H1 (cell line): Measurements from ENCODE around the gene NFKBIL1. TPM values are rescaled to one million over a fixed set of nuclear protein-coding genes. Genes with fewer than 3 reads are reported as not detected.
A peak's percentile ranks its signal among the peaks of the same experiment; 100 is the strongest.

Source experiments
- CTCF ChIA-PET: fragments of 300-600 bp; sonication (Branson Sonifier 250); formaldehyde crosslinking; loops from one replicate; lab custom pipeline; 2021; ENCODE audit not compliant: partially characterized antibody; lab: Charles Lee
- POLR2A ChIA-PET: fragments of 300-600 bp; sonication (Branson Sonifier 250); formaldehyde crosslinking; loops from one replicate; lab custom pipeline; 2021; ENCODE audit warnings: inconsistent platforms; ENCODE audit not compliant: partially characterized antibody; lab: Charles Lee
- DNase-seq, 2 experiments: peaks; one replicate each; pipeline versions ENCODE4 v3.0.0 to v3.0.0-alpha.2; 2010 to 2022; ENCODE audit warnings: low spot score in 2 of 2, low read depth in 1 of 2, mixed read lengths in 1 of 2
- FAIRE-seq: peaks from 2 replicates; lab custom pipeline; 2011; peaks lifted over from hg19 to GRCh38; lab: Jason Lieb, UNC
- H2AFZ ChIP-seq: 2 replicates; pipeline ENCODE4 v1.8.1; 2012; ENCODE audit warnings: low read length, inconsistent platforms
- H2AK5ac ChIP-seq: 2 replicates; pipeline ENCODE4 v1.6.1; 2013; ENCODE audit warnings: low read depth, low read length
- H2BK120ac ChIP-seq: replicated peaks from 2 replicates; pipeline ENCODE3; 2013; ENCODE audit warnings: low read depth, low read length, inconsistent platforms
- H2BK12ac ChIP-seq: 2 replicates; pipeline ENCODE4 v1.6.1; 2013; ENCODE audit warnings: low read depth, low read length
- H2BK15ac ChIP-seq: 2 replicates; pipeline ENCODE4 v1.6.1; 2013; ENCODE audit warnings: low read length
- H2BK20ac ChIP-seq: 2 replicates; pipeline ENCODE4 v1.6.1; 2013; ENCODE audit warnings: low read length
- H2BK5ac ChIP-seq: 2 replicates; pipeline ENCODE4 v1.6.1; 2013; ENCODE audit warnings: low read depth, low read length
- H3K14ac ChIP-seq: 2 replicates; pipeline ENCODE4 v1.6.1; 2013; ENCODE audit warnings: inconsistent platforms; ENCODE audit not compliant: insufficient read length
- H3K18ac ChIP-seq: 2 replicates; pipeline ENCODE4 v1.6.1; 2013; ENCODE audit warnings: low read length; ENCODE audit errors: extremely low read depth
- H3K23ac ChIP-seq: 2 replicates; pipeline ENCODE4 v1.6.1; 2013; ENCODE audit warnings: inconsistent platforms; ENCODE audit not compliant: insufficient read length
- H3K23me2 ChIP-seq: 2 replicates; pipeline ENCODE4 v1.6.1; 2013; ENCODE audit warnings: low read depth, low read length
- H3K27ac ChIP-seq: 2 replicates; pipeline ENCODE4 v1.6.1; 2011; ENCODE audit warnings: low read depth, low read length, inconsistent platforms
- H3K27me3 ChIP-seq, 4 experiments: replicated peaks in 1 of 4; 1 replicate in 1 of 4; 2 replicates in 3 of 4; pipeline versions ENCODE4 v1.6.1 to v1.8.1; 2011 to 2013; ENCODE audit warnings: low read length in 3 of 4, mild to moderate bottlenecking in 3 of 4, inconsistent platforms in 2 of 4, mixed read lengths in 2 of 4, moderate library complexity in 1 of 4; ENCODE audit not compliant: control insufficient read depth in 3 of 4, insufficient read depth in 3 of 4; ENCODE audit errors: extremely low read depth in 1 of 4
- H3K36me3 ChIP-seq, 4 experiments: 2 replicates each; pipeline versions ENCODE4 v1.6.1 to v1.8.1; 2011 to 2013; ENCODE audit warnings: mild to moderate bottlenecking in 4 of 4, low read length in 3 of 4, moderate library complexity in 2 of 4, control low read depth in 1 of 4, inconsistent platforms in 1 of 4; ENCODE audit not compliant: insufficient read depth in 4 of 4, control insufficient read depth in 2 of 4
- H3K4ac ChIP-seq: replicated peaks from 2 replicates; pipeline ENCODE3; 2013; ENCODE audit warnings: low read length, low read depth, mixed read lengths, inconsistent platforms; ENCODE audit not compliant: insufficient read length
- H3K4me1 ChIP-seq, 4 experiments: replicated peaks in 1 of 4; 1 replicate in 1 of 4; 2 replicates in 3 of 4; pipeline versions ENCODE4 v1.6.1 to v1.8.1; 2011 to 2013; ENCODE audit warnings: low read length in 3 of 4, inconsistent platforms in 2 of 4, mixed read lengths in 1 of 4; ENCODE audit not compliant: insufficient read depth in 4 of 4, control insufficient read depth in 3 of 4
- H3K4me2 ChIP-seq, 2 experiments: 2 replicates each; pipeline versions ENCODE4 v1.6.1 to v1.8.1; 2011 to 2013; ENCODE audit warnings: low read depth in 2 of 2, low read length in 2 of 2, control low read depth in 1 of 2, inconsistent platforms in 1 of 2, mild to moderate bottlenecking in 1 of 2; ENCODE audit not compliant: insufficient read depth in 1 of 2
- H3K4me3 ChIP-seq, 4 experiments: fragments of 200-600, 300-600 bp in 1 of 4; sonication (generic), shearing (Covaris generic), sonication (Bioruptor Twin) in 1 of 4; 2 replicates each; pipeline versions ENCODE4 v1.5.1 to v1.8.1; 2011 to 2016; ENCODE audit warnings: low read length in 4 of 4, low read depth in 3 of 4, control low read depth in 2 of 4, inconsistent platforms in 2 of 4, mild to moderate bottlenecking in 2 of 4, mixed read lengths in 1 of 4, moderate library complexity in 1 of 4; ENCODE audit not compliant: insufficient read depth in 2 of 4; ENCODE audit errors: extremely low read depth in 1 of 4
- H3K56ac ChIP-seq: replicated peaks from 2 replicates; pipeline ENCODE3; 2013; ENCODE audit warnings: low read depth, mild to moderate bottlenecking, mixed read lengths, low read length, inconsistent platforms; ENCODE audit not compliant: insufficient read length
- H3K79me1 ChIP-seq: 2 replicates; pipeline ENCODE4 v1.6.1; 2013; ENCODE audit warnings: low read depth, low read length, control low read depth
- H3K79me2 ChIP-seq, 2 experiments: 2 replicates each; pipeline versions ENCODE4 v1.6.1 to v1.8.1; 2012 to 2013; ENCODE audit warnings: low read length in 2 of 2, mild to moderate bottlenecking in 2 of 2, inconsistent platforms in 1 of 2; ENCODE audit not compliant: insufficient read depth in 2 of 2, control insufficient read depth in 1 of 2
- H3K9ac ChIP-seq, 4 experiments: replicated peaks in 1 of 4; 1 replicate in 1 of 4; 2 replicates in 3 of 4; pipeline versions ENCODE4 v1.6.1 to v1.8.1; 2011 to 2013; ENCODE audit warnings: low read depth in 3 of 4, low read length in 3 of 4, control low read depth in 2 of 4, mild to moderate bottlenecking in 2 of 4, moderate library complexity in 2 of 4, inconsistent platforms in 1 of 4; ENCODE audit errors: extremely low read depth in 1 of 4
- H3K9me3 ChIP-seq, 2 experiments: 2 replicates each; pipeline versions ENCODE4 v1.6.1 to v1.8.1; 2012 to 2013; ENCODE audit warnings: mild to moderate bottlenecking in 2 of 2, moderate library complexity in 2 of 2, control low read depth in 1 of 2, inconsistent platforms in 1 of 2, low read depth in 1 of 2, low read length in 1 of 2, mixed read lengths in 1 of 2; ENCODE audit not compliant: insufficient read depth in 2 of 2
- H4K20me1 ChIP-seq, 2 experiments: replicated peaks in 1 of 2; 2 replicates each; pipeline versions ENCODE3 to v1.8.1; 2011 to 2013; ENCODE audit warnings: inconsistent platforms in 2 of 2, low read length in 2 of 2, mild to moderate bottlenecking in 1 of 2; ENCODE audit not compliant: insufficient read depth in 2 of 2, control insufficient read depth in 1 of 2
- H4K5ac ChIP-seq: 2 replicates; pipeline ENCODE4 v1.6.1; 2013; ENCODE audit warnings: low read length, low read depth, mixed read lengths, inconsistent platforms; ENCODE audit not compliant: insufficient read length
- H4K8ac ChIP-seq: 2 replicates; pipeline ENCODE4 v1.8.0; 2013; ENCODE audit warnings: mild to moderate bottlenecking, moderate library complexity, low read length, inconsistent platforms; ENCODE audit not compliant: insufficient read depth; ENCODE audit errors: extremely low read depth
- H4K91ac ChIP-seq: replicated peaks from 2 replicates; pipeline ENCODE3; 2013; ENCODE audit warnings: low read length, mixed read lengths, inconsistent platforms; ENCODE audit not compliant: insufficient read length
- POLR2A ChIP-seq, 2 experiments: IDR thresholded peaks; 1 replicate in 1 of 2; 2 replicates in 1 of 2; pipeline ENCODE4 v1.6.1; 2011; ENCODE audit warnings: low read depth in 2 of 2, low read length in 2 of 2, mild to moderate bottlenecking in 2 of 2; ENCODE audit errors: control extremely low read depth in 1 of 2
- SP2 ChIP-seq: IDR thresholded peaks from 2 replicates; pipeline ENCODE4 v1.6.1; 2012; ENCODE audit warnings: mild to moderate bottlenecking, low read length, inconsistent platforms
- WGBS, 2 experiments: shearing (Covaris generic) in 1 of 2; methylation state at CpG; one replicate each; pipeline versions ENCODE4 v1.1.6 to v1.1.7; 2013 to 2015; ENCODE audit warnings: low lambda C conversion rate in 2 of 2, mixed read lengths in 2 of 2, inconsistent platforms in 1 of 2, low coverage in 1 of 2, missing lambda C conversion rate in 1 of 2; ENCODE audit not compliant: insufficient replicate concordance in 2 of 2, insufficient coverage in 1 of 2, insufficient read length in 1 of 2; ENCODE audit errors: extremely low coverage in 1 of 2, missing lambda C conversion rate in 1 of 2; 5-methylcytosine and 5-hydroxymethylcytosine counted together
- polyA plus RNA-seq, 7 experiments: library from polyadenylated mRNA; depleted of rRNA in 3 of 7; stranded (reverse) in 5 of 7; unstranded in 2 of 7; fragments of >200 nt in 5 of 7; fragments of 200-250 nt in 2 of 7; gene quantifications; 1 replicate in 5 of 7; 2 replicates in 1 of 7; 4 replicates in 1 of 7; pipeline versions ENCODE4 v1.2.1 to v1.2.3, GENCODE V29; 2011 to 2013; ENCODE audit warnings: missing spikeins in 2 of 7, mixed read lengths in 2 of 7
- total RNA-seq: library from RNA; stranded (reverse); fragmentation: NEBNext Ultra II Directional; extraction: Animal tissue kit (Norgen Biotek cat#: 25700); gene quantifications from 2 replicates; pipeline ENCODE4 v1.2.1, GENCODE V29; 2021

NFKBIL1 gene
- total and polyA plus RNA-seq, 2 of the 8 experiments (the other 6 are each of a cell fraction or from before 2014, with no cell fraction given), result 7.5 to 11.2 TPM

GRCh38 chr6:31533455-31533841 lies 14.0 kb upstream of the NFKBIL1 start:
- Histone ChIP-seq H2BK20ac (no peak overlapping the region), H2BK5ac (no peak overlapping the region), H3K79me2 (peaks cover 4 to 39% of the 10 kb centered on the region in 2 experiments; a peak in 3 of 4 replicates), H2AK5ac (no peak overlapping the region), H3K56ac (no peak overlapping the region), H3K36me3 (peaks cover 70 to 93% (median 81%) of the 10 kb centered on the region in 4 experiments), H3K18ac (no peak overlapping the region), H3K14ac (no peak overlapping the region), H4K91ac (no peak overlapping the region), H4K8ac (no peak overlapping the region), H4K5ac (no peak overlapping the region), H2BK120ac (no peak overlapping the region), H3K9ac (no peak overlapping the region), H3K23me2 (no peaks in the 10 kb centered on the region), H3K4me2 (no peak overlapping the region), H3K4ac (no peak overlapping the region), H2BK15ac (no peak overlapping the region), H4K20me1 (peaks cover 37 to 41% of the 10 kb centered on the region in 2 experiments), H3K23ac (no peak overlapping the region), H3K27ac (no peak overlapping the region), H2AFZ (no peak overlapping the region), H3K27me3 (no peaks in the 10 kb centered on the region), H3K4me1 (peaks cover 1 to 5% (median 4%) of the 10 kb centered on the region in 4 experiments; a peak in 4 of 7 replicates), H2BK12ac (no peak overlapping the region), H3K4me3 (no peak overlapping the region), H3K9me3 (no peaks in the 10 kb centered on the region), H3K79me1 (peaks cover 10% of the 10 kb centered on the region; the same call in 1 of the 2 replicates)
- TF ChIP-seq SP2, result no peak
- TF ChIP-seq POLR2A (IDR thresholded peaks at IDR 0.05; ENCODE audit: control extremely low read depth in 1 of 2, low read depth in 2 of 2, low read length in 2 of 2), result peak; percentile 24 to 64; a peak in 2 of 3 replicates
- DNase-seq (no peak), FAIRE-seq (no peak)
- POLR2A ChIA-PET, result interaction anchor here (0.6 to 18.4 kb wide), 12 partner anchors 3 to 119 kb away, joined by 3 to 428 read pairs (median 4); partner anchors contain the start of genes ATP6V1G2, BAG6, DDX39B and MCCD1
- CTCF ChIA-PET, result interaction anchor here (0.6 kb wide), 1 partner anchor 40 kb away, joined by 3 read pairs; no protein-coding TSS in a partner anchor
- 95% methylated on average over 1 of the region's 1 CpG; no CpG with 5 or more reads in 1 of the 2 experiments for WGBS, 2 experiments
